ENCODE measurements around the gene HDAC4. TPM values are rescaled to one million over a fixed set of nuclear protein-coding genes. Genes with fewer than 3 reads are reported as not detected.

Gene HDAC4
- total and polyA plus RNA-seq, 2 experiments from 2014 or later = 8.1 to 41.8 TPM

DNA sequence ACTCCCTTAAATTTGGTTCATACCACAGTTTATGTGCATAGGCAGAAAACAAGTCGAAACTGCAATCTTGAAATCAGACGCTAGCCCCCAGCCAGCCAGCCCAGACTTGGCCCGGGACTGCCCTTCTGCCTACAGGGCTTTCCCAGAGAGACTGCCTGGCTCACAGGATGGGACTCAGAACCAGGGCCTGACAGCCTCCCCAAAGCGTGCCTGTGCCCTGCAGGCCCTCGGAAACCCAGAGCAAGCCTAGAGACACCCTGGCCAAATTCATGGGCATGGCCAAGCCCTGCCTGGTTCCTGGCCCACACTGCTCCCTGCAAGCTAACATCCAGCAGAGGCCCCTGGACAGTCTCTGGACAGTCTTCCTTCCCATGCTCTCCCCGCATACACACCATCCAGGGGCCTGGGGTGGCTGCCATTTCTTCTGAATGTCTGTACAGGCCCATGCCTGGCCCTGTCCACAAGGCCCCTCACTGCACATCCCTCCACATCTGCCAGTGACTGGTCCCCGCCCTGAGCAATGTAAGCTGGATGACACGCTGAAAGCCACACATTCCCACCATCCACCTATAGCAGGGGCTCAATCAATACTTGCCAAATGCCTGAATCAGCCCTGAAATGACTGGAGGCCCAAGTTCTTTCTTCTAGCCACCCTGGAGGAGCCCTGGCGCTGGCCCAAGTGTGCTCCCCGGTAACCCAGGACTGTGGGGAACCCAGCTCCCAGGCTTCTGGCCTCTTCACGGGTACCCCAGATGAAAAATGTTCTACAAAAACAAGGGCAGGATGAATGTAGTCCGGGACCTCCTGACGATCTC lies 73.1 kb downstream of the HDAC4 start:
- H3K27ac Mint-ChIP-seq = peak overlapping the region; percentile 87
- DNase-seq (ENCODE audit: low spot score) = no peak
- H3K27ac ChIP-seq (ENCODE audit: low read depth) = no peak overlapping the region

DNA sequence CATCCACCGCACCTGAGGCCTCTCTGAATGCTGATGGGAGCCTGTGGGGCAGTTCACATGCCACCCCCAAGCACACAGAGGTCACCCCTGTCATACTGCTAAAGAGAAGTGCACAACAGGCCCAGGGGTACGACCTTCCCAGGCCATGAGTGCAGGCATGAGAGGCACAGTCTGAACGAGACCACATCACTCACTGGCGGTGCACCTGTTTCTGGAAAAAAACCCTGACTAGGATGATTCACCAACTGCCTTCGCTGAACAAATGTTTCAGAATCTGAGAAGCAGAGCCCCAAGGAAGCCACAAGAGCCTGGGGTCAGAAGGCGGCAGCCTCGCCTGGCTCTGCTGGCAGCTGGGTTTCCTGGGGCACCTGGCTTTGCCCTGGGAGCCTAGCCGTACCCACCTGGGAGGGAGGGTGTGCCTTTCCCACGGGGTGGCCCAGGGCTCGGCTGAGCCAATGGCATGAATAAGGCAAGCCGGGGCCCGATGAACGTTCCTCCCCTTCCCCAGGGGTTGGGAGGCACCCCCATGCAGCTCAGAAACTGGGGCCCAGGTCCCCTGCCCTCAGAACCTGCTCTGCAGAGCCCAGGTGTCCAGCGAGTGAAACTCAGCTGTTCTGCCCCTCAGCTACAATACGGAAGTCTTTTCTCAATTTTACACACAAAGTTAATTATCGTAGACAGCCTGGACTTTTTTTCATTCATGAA lies 73.8 kb downstream of the HDAC4 start:
- Histone ChIP-seq H3K27ac (ENCODE audit: low read depth) (no peak overlapping the region), H3F3A (replicated peaks; ENCODE audit: low read depth) (no peaks in the 10 kb centered on the region), H3K4me3 (no peak overlapping the region), H3K9me2 (ENCODE audit: insufficient read depth) (no peaks in the 10 kb centered on the region), H4K20me1 (replicated peaks; ENCODE audit: insufficient read depth) (peaks cover 4% of the 10 kb centered on the region; the same call in 1 of the 2 replicates), H3K4me2 (no peak overlapping the region), H3K4me1 (ENCODE audit: insufficient read depth) (peaks cover 9% of the 10 kb centered on the region; the same call in 1 of the 2 replicates), H3K27me3 (ENCODE audit: insufficient read depth) (no peaks in the 10 kb centered on the region), H3K79me2 (replicated peaks; ENCODE audit: insufficient read depth) (peaks cover 92% of the 10 kb centered on the region), H2AFZ (no peak overlapping the region), H3K36me3 (ENCODE audit: insufficient read depth) (no peaks in the 10 kb centered on the region)
- Mint-ChIP-seq H3K4me3 (no peak overlapping the region), H3K9me3 (no peaks in the 10 kb centered on the region), H3K4me1 (peaks cover 46% of the 10 kb centered on the region), H3K27ac (peak overlapping the region; percentile 67; the same call in 1 of the 2 replicates), H3K36me3 (ENCODE audit: low read depth) (peaks cover 7% of the 10 kb centered on the region; the same call in 2 of the 3 replicates), H3K27me3 (ENCODE audit: insufficient read depth, low read depth, poor library complexity) (peaks cover 3% of the 10 kb centered on the region)
- no peak for ATAC-seq
- no peak for DNase-seq (ENCODE audit: low spot score)
- TF ChIP-seq, protein P1, sequence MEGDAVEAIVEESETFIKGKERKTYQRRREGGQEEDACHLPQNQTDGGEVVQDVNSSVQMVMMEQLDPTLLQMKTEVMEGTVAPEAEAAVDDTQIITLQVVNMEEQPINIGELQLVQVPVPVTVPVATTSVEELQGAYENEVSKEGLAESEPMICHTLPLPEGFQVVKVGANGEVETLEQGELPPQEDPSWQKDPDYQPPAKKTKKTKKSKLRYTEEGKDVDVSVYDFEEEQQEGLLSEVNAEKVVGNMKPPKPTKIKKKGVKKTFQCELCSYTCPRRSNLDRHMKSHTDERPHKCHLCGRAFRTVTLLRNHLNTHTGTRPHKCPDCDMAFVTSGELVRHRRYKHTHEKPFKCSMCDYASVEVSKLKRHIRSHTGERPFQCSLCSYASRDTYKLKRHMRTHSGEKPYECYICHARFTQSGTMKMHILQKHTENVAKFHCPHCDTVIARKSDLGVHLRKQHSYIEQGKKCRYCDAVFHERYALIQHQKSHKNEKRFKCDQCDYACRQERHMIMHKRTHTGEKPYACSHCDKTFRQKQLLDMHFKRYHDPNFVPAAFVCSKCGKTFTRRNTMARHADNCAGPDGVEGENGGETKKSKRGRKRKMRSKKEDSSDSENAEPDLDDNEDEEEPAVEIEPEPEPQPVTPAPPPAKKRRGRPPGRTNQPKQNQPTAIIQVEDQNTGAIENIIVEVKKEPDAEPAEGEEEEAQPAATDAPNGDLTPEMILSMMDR (conservative IDR thresholded peaks at IDR 0.05; ENCODE audit: low read depth in 2 of 2) = no peak
- no peak for TF ChIP-seq POLR2AphosphoS5 (IDR thresholded peaks at IDR 0.05; ENCODE audit: low read depth)
- TF ChIP-seq NANOG (IDR thresholded peaks at IDR 0.05; ENCODE audit: borderline replicate concordance) = no peak
- TF ChIP-seq EZH2 (IDR thresholded peaks at IDR 0.05; ENCODE audit: low read depth, unreplicated experiment) = no peak
- TF ChIP-seq CREB1 (CRISPR knock-in tag; IDR thresholded peaks at IDR 0.05; ENCODE audit: low read depth) = no peak

More for the DNA sequence above, 73.1 kb downstream of the HDAC4 start:
- Mint-ChIP-seq H3K4me1 (peaks cover 48% of the 10 kb centered on the region), H3K36me3 (ENCODE audit: low read depth) (peaks cover 7% of the 10 kb centered on the region; the same call in 2 of the 3 replicates), H3K9me3 (no peaks in the 10 kb centered on the region), H3K27me3 (ENCODE audit: insufficient read depth, low read depth, poor library complexity) (peaks cover 3% of the 10 kb centered on the region), H3K4me3 (no peak overlapping the region)
- H3K79me2 ChIP-seq (replicated peaks; ENCODE audit: insufficient read depth) = peaks cover 92% of the 10 kb centered on the region
- ATAC-seq = peak; percentile 16; the same call in 2 of the 3 replicates
- H3K4me3 ChIP-seq = no peak overlapping the region
- H3K27me3 ChIP-seq (ENCODE audit: insufficient read depth) = no peaks in the 10 kb centered on the region
- peaks cover 9% of the 10 kb centered on the region; the same call in 1 of the 2 replicates for H3K4me1 ChIP-seq (ENCODE audit: insufficient read depth)
- H3K36me3 ChIP-seq (ENCODE audit: insufficient read depth) = no peaks in the 10 kb centered on the region
- no peak overlapping the region for H2AFZ ChIP-seq
- peaks cover 4% of the 10 kb centered on the region; the same call in 1 of the 2 replicates for H4K20me1 ChIP-seq (replicated peaks; ENCODE audit: insufficient read depth)
- H3F3A ChIP-seq (replicated peaks; ENCODE audit: low read depth) = no peaks in the 10 kb centered on the region
- H3K4me2 ChIP-seq = no peak overlapping the region
- H3K9me2 ChIP-seq (ENCODE audit: insufficient read depth) = no peaks in the 10 kb centered on the region
- TF ChIP-seq, protein P1 (conservative IDR thresholded peaks at IDR 0.05; ENCODE audit: low read depth in 2 of 2) = no peak
- TF ChIP-seq CREB1 (CRISPR knock-in tag; IDR thresholded peaks at IDR 0.05; ENCODE audit: low read depth) (no peak), EZH2phosphoT487 (IDR thresholded peaks at IDR 0.05; ENCODE audit: unreplicated experiment) (no peak), ZNF114 (CRISPR knock-in tag; IDR thresholded peaks at IDR 0.05) (no peak), JUNB (IDR thresholded peaks at IDR 0.05; ENCODE audit: unreplicated experiment) (no peak), STAT1 (IDR thresholded peaks at IDR 0.05; ENCODE audit: unreplicated experiment) (no peak), NANOG (IDR thresholded peaks at IDR 0.05; ENCODE audit: borderline replicate concordance) (no peak)

Measured in GM23338 (cell line).